ENCODE measurements around the gene SUGCT. TPM values are rescaled to one million over a fixed set of nuclear protein-coding genes. Genes with fewer than 3 reads are reported as not detected.
"Not testable (repeated sequence)": the region's sequence is repeated elsewhere in the genome, so short reads cannot be mapped to it uniquely, and the experiment has no call there.

Gene SUGCT
- polyA plus RNA-seq, 3 donors = 11.2 to 15.4 (median 12.3) TPM

- DNase-seq (ENCODE audit: low read depth in 3 of 3, low spot score in 2 of 3) = no peak
These were observed 109.4 kb downstream of the SUGCT start for GRCh38 chr7:40244226-40244625.

DNA sequence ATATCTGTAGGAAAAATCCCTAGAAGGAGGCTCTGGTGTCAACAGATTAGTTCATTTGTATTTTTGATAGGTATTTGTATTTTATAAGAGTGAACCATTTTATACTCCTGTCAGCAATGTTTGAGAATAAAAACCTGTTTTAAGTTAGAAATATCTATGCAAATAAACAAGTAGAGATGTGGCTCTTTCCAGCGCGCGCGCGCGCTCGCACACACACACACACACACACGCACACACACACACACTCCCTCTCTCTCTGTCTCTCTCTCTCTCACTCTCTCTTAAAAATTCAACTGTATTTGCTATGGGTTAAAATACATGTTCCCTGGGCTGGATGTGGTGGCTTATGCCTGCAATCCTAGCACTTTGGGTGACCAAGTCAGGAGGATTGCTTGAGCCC, 113.9 kb downstream of the SUGCT start:
- DNase-seq (ENCODE audit: low read depth in 3 of 3, low spot score in 2 of 3) = no peak

GRCh38 chr7:40253444-40253843, 118.6 kb downstream of the SUGCT start:
- DNase-seq (ENCODE audit: low read depth in 3 of 3, low spot score in 2 of 3) = not testable (repeated sequence)

GRCh38 chr7:40263752-40264390, 129.1 kb downstream of the SUGCT start:
- no peak for DNase-seq (ENCODE audit: low read depth in 3 of 3, low spot score in 2 of 3)

DNA sequence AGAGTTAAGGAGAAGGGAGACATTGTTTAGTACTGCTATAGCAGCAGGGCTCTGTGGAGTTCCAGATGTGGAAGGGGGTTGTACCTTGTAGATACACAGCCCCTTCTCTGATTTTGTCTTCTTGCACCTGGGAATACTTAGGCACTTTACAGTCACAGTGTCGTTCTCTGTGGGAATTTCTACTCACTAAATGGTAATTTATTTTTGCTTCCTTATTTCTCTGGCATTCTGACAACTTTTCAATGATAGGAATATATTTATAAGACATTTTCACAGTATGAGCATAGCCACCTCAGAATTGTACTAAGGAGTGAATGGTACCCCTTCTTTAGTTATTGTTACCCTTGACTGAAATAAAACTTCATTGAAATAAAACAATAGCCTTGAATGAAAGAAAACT, 132.8 kb downstream of the SUGCT start:
- no peak for DNase-seq (ENCODE audit: low read depth in 3 of 3, low spot score in 2 of 3)

DNA sequence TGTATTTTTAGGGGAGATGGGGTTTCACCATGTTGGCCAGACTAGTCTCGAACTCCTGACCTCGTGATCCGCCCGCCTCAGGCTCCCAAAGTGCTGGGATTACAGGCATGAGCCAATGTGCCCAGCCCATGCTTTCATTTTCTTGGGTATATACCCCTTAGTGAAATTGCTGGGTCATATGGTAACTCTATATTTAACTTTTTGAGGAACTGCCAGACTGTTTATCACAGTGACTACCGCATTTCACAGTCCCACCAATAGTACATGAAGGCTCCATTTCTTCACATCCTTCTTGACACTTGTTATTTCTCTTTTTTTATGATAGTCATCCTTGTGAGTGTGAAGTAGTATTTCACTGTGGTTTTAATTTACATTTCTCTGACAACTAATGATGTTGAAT, 134.0 kb downstream of the SUGCT start:
- not testable (repeated sequence) for DNase-seq (ENCODE audit: low read depth in 3 of 3, low spot score in 2 of 3)

DNA sequence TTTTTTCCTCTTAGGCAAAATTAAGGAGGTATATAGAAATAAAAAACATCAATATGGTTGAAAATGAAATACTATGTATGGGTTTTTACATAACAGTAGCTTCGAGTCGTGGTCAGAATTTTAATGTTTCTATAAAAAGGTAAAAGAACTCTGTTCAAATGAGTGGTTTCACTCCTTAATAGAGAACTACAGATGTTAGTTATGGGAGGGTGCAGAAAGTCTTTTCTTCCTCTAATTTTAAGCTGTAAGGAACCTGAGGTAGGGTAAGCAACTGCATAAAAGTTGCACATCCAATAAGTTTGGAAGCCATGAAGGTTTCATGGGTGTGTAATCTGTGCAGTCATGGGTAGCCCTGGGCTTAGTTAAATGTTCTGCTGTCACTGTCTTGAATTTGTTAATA, 141.3 kb downstream of the SUGCT start:
- DNase-seq (ENCODE audit: low read depth in 3 of 3, low spot score in 2 of 3) = no peak

DNA sequence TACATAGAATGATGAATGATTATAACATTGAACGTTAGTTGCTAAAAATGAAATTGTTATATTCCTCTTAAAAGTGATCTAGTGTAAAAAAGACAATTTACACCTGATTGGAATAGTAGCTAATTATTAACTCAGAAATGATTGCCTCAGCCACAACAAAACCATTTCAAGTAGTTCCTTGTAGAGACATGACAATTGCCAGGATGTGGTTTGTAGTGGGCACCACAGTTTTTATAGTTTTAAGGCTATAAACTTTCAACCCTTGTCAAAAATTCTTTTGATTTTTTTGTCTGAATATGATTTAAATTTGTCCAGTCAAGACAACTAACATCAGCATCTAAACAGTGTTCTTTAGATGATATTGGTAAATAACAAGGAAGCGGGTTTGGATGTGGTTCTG, 145.2 kb downstream of the SUGCT start:
- no peak for DNase-seq (ENCODE audit: low read depth in 3 of 3, low spot score in 2 of 3)

DNA sequence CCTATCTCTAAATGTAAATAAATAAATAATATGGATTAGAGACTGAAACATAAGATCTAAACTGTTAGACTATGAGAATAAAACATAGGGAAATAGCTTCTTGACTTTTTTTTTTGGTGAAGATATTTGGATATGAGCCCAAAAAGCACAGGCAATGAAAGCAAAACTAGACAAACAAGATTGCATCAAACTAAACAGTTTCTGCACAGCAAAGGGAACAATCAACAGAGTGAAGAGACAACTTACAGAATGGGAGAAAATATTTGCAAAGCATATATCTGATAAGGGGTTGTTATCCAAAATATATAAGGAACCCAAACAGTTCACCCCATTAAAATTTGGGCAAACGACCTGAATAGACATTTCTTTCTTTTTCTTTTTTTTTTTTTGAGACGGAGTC, 148.1 kb downstream of the SUGCT start:
- DNase-seq (ENCODE audit: low read depth in 3 of 3, low spot score in 2 of 3) = no peak

GRCh38 chr7:40283391-40283790, 148.6 kb downstream of the SUGCT start:
- no peak for DNase-seq (ENCODE audit: low read depth in 3 of 3, low spot score in 2 of 3)

DNA sequence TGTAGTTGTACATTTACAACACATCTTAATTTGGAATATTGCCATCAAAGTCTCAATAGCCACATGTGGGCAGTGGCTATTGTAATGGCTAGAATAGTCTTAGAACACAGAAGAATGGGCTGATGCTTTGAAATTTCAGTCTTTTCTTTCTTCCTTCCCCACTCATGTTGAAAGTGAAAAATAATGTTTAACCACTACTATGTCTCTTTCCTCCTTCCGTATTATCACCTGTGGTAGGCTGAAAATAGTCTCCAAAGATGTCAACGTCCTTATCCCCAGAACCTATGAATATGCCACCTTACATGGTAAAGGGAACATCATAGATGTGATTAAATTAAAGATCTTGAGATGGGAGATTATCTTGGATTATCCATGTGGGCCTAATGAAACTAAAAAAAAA, 154.0 kb downstream of the SUGCT start:
- DNase-seq (ENCODE audit: low read depth in 3 of 3, low spot score in 2 of 3) = no peak

- DNase-seq (ENCODE audit: low read depth in 3 of 3, low spot score in 2 of 3) = no peak
These were observed 163.0 kb downstream of the SUGCT start for GRCh38 chr7:40297741-40298311.

DNA sequence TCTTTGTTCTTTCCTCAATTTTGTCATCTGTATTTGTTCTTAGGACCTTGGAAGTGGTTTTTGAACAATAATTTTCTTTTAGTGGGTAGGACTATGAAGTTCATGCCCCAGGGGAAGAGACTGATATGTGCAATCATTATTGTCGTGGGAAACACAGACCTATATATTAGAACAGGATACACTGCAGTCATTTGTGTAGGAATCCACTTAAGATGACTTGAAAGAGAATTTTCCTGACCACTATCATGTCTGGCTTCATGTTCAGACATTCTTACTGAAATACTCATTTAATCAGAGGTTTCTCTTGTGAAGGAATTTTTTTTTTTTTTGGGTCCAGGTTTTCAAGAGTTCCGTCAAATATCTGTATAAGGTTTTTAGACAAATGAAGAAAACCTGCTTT, 163.6 kb downstream of the SUGCT start:
- no peak for DNase-seq (ENCODE audit: low read depth in 3 of 3, low spot score in 2 of 3)

DNA sequence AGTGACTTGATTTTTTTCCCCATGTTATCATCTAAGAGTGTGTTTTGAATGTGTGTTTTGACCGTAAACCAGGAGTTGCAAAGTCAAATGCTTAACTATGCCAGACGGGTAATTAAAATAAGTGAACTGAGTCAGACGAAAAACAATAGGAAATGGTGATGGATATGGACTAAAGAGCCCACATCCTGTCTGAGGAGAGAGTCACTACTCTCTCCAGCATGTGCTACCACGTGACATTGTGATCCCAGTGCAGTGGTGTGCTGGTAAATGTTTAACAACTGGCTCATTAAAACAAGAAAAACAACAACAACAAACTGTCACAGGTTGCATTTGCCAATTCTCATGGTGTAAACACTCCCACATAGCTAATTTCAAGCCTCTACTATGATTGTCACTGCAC, 164.3 kb downstream of the SUGCT start:
- DNase-seq (ENCODE audit: low read depth in 3 of 3, low spot score in 2 of 3) = no peak

- DNase-seq (ENCODE audit: low read depth in 3 of 3, low spot score in 2 of 3) = no peak
These were observed 165.4 kb downstream of the SUGCT start for GRCh38 chr7:40300146-40300670.

- DNase-seq (ENCODE audit: low read depth in 3 of 3, low spot score in 2 of 3) = no peak
These were observed 166.8 kb downstream of the SUGCT start for GRCh38 chr7:40301486-40302068.

DNA sequence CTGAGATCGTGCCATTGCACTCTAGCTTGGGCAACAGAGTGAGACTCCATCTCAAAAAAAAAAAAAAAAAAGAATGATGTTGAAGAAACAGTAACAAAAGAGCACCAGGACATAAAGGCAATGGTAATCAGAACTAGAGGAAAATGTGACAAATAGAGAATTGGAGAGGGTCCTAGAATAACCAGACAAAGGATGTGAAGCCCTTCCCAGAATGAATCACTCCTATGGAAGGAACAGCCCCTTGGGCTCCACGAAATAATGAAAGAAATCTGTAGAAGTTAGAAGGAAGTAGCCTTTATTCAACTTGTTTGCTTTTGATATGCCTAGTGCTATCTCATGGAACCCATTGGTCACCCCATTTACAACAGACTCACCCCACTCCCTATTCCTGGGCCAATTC, 169.2 kb downstream of the SUGCT start:
- DNase-seq (ENCODE audit: low read depth in 3 of 3, low spot score in 2 of 3) = no peak

DNA sequence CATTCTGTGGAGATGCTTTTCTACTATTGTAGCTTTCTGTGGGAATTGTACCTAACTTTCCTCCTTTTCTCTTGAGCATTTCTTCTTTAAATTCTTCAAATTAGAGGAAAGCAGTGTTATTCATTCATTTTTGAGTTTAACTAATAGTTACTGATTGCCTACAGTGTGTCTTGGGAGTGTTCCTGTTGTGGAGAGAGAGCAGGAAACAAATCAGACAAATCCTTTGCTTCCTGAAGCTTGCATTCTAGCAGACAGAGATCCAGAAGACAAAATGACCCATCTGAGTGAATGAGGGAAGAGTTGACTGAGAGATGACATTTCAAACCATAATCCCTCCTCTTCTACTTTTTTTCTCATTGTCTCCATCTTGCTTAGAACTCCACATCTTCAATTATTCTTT, 170.4 kb downstream of the SUGCT start:
- DNase-seq (ENCODE audit: low read depth in 3 of 3, low spot score in 2 of 3) = no peak

- DNase-seq (ENCODE audit: low read depth in 3 of 3, low spot score in 2 of 3) = no peak
These were observed 171.2 kb downstream of the SUGCT start for GRCh38 chr7:40306025-40306424.

- DNase-seq (ENCODE audit: low read depth in 3 of 3, low spot score in 2 of 3) = no peak
These were observed 171.8 kb downstream of the SUGCT start for GRCh38 chr7:40306596-40306995.

DNA sequence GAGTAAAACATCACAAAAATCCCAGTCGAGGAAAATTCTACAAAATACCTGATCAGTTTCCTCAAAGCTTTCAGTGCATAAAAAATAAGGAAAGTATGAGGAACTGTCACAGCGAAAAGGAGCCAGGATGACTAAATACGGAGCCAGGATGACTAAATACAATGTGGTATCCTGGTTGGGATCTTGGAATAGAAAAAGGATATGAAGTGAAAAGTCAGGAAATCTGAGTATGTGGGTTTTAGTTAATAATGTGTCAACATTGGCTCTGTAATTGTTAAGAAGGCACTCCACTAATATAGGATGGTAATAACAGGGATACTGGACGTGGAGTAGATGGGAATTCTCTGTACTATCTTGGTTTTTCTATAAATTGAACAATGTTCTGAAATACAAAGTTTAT, 175.5 kb downstream of the SUGCT start:
- DNase-seq (ENCODE audit: low read depth in 3 of 3, low spot score in 2 of 3) = no peak

DNA sequence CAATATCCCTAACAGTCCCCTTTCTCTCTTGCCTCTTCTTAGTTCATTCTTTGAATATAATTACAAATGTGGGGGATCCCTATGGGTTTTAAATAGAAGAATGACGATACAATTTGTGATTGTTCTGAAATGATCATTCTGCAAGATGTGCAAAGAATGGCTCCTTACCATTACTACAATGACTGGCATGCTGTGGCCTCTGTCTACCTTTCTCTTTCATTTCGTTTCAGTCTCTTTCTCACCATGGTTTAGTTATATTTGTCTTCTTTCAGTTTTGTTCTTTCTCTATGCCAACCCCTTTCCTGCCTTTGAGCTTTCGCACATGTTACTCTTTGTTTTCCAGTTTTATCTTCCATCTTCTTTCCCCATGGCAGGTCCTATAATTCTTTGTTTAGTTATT, 176.5 kb downstream of the SUGCT start:
- no peak for DNase-seq (ENCODE audit: low read depth in 3 of 3, low spot score in 2 of 3)
